Measurements from ENCODE around the gene CSRP1.

DNA sequence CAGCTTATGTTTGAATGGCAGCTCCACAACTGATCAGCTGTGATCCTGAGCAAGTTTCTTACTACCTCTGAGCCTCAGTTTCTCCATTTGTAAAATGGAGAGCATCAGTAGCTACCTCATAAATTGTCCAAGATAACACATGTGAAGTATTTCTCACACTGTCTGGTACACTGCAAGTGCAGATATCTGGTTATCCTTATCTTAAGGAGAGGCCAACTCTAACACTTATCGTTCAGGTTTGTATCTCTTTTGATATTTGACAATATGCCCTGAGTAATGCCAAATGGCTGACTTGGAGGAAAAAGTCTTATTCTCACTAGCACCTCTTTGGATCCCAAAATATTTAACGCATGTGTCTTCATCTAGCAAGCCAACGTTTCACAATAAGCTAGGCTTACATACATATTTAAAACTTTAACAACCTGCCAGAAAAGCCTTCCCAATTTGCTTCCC is 2.7 kb downstream of the CSRP1 start:
- TF ChIP-seq, protein P1, sequence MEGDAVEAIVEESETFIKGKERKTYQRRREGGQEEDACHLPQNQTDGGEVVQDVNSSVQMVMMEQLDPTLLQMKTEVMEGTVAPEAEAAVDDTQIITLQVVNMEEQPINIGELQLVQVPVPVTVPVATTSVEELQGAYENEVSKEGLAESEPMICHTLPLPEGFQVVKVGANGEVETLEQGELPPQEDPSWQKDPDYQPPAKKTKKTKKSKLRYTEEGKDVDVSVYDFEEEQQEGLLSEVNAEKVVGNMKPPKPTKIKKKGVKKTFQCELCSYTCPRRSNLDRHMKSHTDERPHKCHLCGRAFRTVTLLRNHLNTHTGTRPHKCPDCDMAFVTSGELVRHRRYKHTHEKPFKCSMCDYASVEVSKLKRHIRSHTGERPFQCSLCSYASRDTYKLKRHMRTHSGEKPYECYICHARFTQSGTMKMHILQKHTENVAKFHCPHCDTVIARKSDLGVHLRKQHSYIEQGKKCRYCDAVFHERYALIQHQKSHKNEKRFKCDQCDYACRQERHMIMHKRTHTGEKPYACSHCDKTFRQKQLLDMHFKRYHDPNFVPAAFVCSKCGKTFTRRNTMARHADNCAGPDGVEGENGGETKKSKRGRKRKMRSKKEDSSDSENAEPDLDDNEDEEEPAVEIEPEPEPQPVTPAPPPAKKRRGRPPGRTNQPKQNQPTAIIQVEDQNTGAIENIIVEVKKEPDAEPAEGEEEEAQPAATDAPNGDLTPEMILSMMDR (conservative IDR thresholded peaks at IDR 0.05; ENCODE audit: low read length): no peak
- TF ChIP-seq EZH2phosphoT487 (IDR thresholded peaks at IDR 0.05; ENCODE audit: borderline replicate concordance, low read depth, low read length): no peak
